Measurements from ENCODE around the gene ACTR6. TPM values are rescaled to one million over a fixed set of nuclear protein-coding genes. Genes with fewer than 3 reads are reported as not detected.

The ACTR6 gene
- total and polyA plus RNA-seq, 9 of the 15 experiments (the other 6 are each of a cell fraction or from before 2014, with no cell fraction given) = 26.1 to 109 (median 70.9) TPM

DNA sequence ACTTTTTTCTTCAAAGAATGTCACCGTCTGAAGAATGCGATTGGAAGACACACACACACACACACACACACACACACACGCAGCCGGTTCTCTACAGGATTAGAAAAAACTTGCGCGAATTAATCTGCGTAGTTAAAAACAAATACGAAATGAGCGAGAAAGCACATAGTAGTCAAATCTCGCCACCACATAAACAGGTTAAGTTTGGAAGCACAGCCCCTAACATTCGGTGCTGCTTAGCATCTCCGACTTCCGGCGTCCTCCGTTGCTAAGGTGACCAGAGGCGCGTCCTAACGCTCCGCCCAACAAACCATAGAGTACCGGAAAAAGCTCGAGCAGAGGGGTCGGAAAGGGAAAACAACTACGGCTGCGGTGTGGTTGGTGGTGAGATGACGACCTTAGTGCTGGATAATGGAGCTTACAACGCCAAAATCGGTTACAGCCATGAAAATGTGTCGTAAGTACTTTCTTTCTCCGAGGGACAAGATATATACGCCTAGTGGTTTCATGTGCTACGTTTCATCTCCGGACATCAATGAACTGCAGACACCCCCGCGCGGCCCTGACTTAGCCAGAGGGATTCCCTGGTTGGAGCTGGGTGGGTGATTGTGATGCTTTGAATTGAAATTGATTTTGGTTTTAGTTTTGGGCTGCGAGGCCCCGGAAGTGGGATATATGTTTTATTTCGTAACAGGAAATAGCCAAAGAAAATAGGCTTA is at the start of gene ACTR6 (continued):
- TF ChIP-seq BDP1 (IDR thresholded peaks at IDR 0.05; ENCODE audit: insufficient read depth, insufficient read length) (no peak), ETS2 (tag; IDR thresholded peaks at IDR 0.05; ENCODE audit: borderline replicate concordance, poor library complexity, severe bottlenecking) (no peak), ZNF24 (IDR thresholded peaks at IDR 0.05) (0 out of 2 replicates have a peak, but pooled peaks have one; percentile 12), HNRNPLL (IDR thresholded peaks at IDR 0.05; ENCODE audit: low read depth, low read length, poor library complexity, severe bottlenecking) (peak; percentile 78), ZNF41 (CRISPR knock-in tag; conservative IDR thresholded peaks at IDR 0.05) (no peak), POLR2A (conservative IDR thresholded peaks at IDR 0.05) (peak; percentile 82), MCM7 (IDR thresholded peaks at IDR 0.05) (no peak), FOSL1 (tag; conservative IDR thresholded peaks at IDR 0.05) (no peak), NFE2L1 (tag; IDR thresholded peaks at IDR 0.05; ENCODE audit: borderline replicate concordance, low read depth) (no peak), PRPF4 (IDR thresholded peaks at IDR 0.05; ENCODE audit: insufficient read depth, low read depth, low read length, poor library complexity, severe bottlenecking) (no peak), ZNF282 (CRISPR knock-in tag; IDR thresholded peaks at IDR 0.05) (no peak), ZNF232 (CRISPR knock-in tag; IDR thresholded peaks at IDR 0.05) (no peak), ILF3 (IDR thresholded peaks at IDR 0.05; ENCODE audit: borderline replicate concordance) (no peak), RAD21 (CRISPR knock-in tag; conservative IDR thresholded peaks at IDR 0.05 in 1 of 2, IDR thresholded peaks at IDR 0.05 in 1 of 2) (no peak), TCF3 (CRISPR knock-in tag; IDR thresholded peaks at IDR 0.05) (no peak), ZNF212 (CRISPR knock-in tag; IDR thresholded peaks at IDR 0.05) (no peak), CBFB (CRISPR knock-in tag; IDR thresholded peaks at IDR 0.05) (0 out of 2 replicates have a peak, but pooled peaks have one; percentile 72), ADNP (tag; IDR thresholded peaks at IDR 0.05) (no peak), CREM (IDR thresholded peaks at IDR 0.05; ENCODE audit: low read depth) (peak; percentile 84), ZBTB17 (CRISPR knock-in tag; IDR thresholded peaks at IDR 0.05) (no peak), LCOR (CRISPR knock-in tag; IDR thresholded peaks at IDR 0.05) (no peak), PHTF2 (CRISPR knock-in tag; IDR thresholded peaks at IDR 0.05) (no peak), ZNF668 (CRISPR knock-in tag; IDR thresholded peaks at IDR 0.05) (no peak), SREBF1 (IDR thresholded peaks at IDR 0.05; ENCODE audit: borderline replicate concordance, low read depth, low read length) (no peak), KLF10 (CRISPR knock-in tag; IDR thresholded peaks at IDR 0.05) (no peak), SMARCE1 (IDR thresholded peaks at IDR 0.05) (0 out of 2 replicates have a peak, but pooled peaks have one; percentile 15), TRIM24 (IDR thresholded peaks at IDR 0.05) (no peak), THRAP3 (IDR thresholded peaks at IDR 0.05; ENCODE audit: borderline replicate concordance) (no peak), NR3C1 (CRISPR knock-in tag; IDR thresholded peaks at IDR 0.05) (no peak), RFX7 (CRISPR knock-in tag; IDR thresholded peaks at IDR 0.05) (no peak), ATF1 (CRISPR knock-in tag; IDR thresholded peaks at IDR 0.05) (no peak), ATF1 (tag; IDR thresholded peaks at IDR 0.05) (peak; percentile 86), HCFC1 (IDR thresholded peaks at IDR 0.05; ENCODE audit: low read depth, low read length) (peak; percentile 79)
- TF ChIP-seq, protein P1, sequence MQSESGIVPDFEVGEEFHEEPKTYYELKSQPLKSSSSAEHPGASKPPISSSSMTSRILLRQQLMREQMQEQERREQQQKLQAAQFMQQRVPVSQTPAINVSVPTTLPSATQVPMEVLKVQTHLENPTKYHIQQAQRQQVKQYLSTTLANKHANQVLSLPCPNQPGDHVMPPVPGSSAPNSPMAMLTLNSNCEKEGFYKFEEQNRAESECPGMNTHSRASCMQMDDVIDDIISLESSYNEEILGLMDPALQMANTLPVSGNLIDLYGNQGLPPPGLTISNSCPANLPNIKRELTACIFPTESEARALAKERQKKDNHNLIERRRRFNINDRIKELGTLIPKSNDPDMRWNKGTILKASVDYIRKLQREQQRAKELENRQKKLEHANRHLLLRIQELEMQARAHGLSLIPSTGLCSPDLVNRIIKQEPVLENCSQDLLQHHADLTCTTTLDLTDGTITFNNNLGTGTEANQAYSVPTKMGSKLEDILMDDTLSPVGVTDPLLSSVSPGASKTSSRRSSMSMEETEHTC (IDR thresholded peaks at IDR 0.05) = no peak

Data from K562 (cell line).